ENCODE data around the gene GPR183. TPM values are rescaled to one million over a fixed set of nuclear protein-coding genes. Genes with fewer than 3 reads are reported as not detected.

Gene GPR183
- total RNA-seq, 1 donor from 2014 or later, result 12.0 TPM

DNA sequence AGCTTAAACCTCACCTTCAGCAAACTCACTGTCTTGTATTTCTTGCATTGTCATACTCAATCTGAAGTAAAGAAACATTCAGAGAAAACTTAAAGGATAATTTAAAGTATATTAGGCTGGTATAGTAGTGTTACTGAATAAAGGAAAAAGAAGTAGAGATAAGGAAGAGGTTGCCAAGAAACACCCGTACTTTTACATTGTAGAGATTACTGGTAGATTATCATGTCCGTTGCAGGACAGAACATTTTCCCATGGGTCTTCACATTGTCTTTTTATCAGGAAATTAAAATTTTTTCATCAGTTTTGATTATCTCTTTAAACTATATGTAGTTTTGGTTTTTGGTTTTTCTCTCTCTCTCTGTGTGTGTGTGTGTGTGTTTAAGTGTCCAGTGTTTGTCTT lies 19.9 kb upstream of the GPR183 start:
- TF ChIP-seq, protein P1, sequence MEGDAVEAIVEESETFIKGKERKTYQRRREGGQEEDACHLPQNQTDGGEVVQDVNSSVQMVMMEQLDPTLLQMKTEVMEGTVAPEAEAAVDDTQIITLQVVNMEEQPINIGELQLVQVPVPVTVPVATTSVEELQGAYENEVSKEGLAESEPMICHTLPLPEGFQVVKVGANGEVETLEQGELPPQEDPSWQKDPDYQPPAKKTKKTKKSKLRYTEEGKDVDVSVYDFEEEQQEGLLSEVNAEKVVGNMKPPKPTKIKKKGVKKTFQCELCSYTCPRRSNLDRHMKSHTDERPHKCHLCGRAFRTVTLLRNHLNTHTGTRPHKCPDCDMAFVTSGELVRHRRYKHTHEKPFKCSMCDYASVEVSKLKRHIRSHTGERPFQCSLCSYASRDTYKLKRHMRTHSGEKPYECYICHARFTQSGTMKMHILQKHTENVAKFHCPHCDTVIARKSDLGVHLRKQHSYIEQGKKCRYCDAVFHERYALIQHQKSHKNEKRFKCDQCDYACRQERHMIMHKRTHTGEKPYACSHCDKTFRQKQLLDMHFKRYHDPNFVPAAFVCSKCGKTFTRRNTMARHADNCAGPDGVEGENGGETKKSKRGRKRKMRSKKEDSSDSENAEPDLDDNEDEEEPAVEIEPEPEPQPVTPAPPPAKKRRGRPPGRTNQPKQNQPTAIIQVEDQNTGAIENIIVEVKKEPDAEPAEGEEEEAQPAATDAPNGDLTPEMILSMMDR (IDR thresholded peaks at IDR 0.05), result no peak
- no peak for DNase-seq (ENCODE audit: extremely low spot score in 2 of 2)
- intact Hi-C loops (cut with DNase I), result no loop called here
- H3K9me3 ChIP-seq, result no peaks in the 10 kb centered on the region
- H3K27me3 ChIP-seq, result no peaks in the 10 kb centered on the region
- peaks cover 0 to 4% of the 10 kb centered on the region in 2 donors for H3K36me3 ChIP-seq
- H3K4me3 ChIP-seq, result no peak overlapping the region
- no peak overlapping the region for H3K27ac ChIP-seq
- peaks cover 11% of the 10 kb centered on the region for H3K4me1 ChIP-seq

DNA sequence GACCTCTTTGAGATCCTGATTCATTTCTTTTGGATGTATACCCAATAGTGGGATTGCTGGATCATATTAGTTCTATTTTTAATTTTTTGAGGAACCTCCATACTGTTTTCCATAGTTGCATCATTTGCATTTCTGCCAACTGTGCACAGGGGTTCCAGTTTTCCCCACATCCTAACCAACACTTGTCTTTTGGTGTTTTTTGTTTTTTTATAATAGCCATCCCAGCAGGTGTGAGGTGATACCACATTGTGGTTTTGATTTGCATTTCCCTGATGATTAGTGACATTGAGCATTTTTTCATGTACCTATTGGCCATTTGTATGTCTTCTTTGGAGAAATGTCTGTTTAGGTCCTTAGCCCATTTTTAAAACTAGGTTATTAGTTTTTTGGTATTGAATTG lies 18.8 kb upstream of the GPR183 start:
- DNase-seq (ENCODE audit: extremely low spot score in 2 of 2), result no peak
- Histone ChIP-seq H3K9me3 (no peaks in the 10 kb centered on the region), H3K36me3 (peaks cover 0 to 4% of the 10 kb centered on the region in 2 donors), H3K4me1 (peaks cover 23% of the 10 kb centered on the region), H3K27me3 (no peaks in the 10 kb centered on the region), H3K27ac (no peak overlapping the region), H3K4me3 (no peak overlapping the region)
- TF ChIP-seq POLR2AphosphoS5 (IDR thresholded peaks at IDR 0.05; ENCODE audit: insufficient read depth in 1 of 2, low read depth in 1 of 2) (no peak), POLR2A (IDR thresholded peaks at IDR 0.05) (no peak)
- TF ChIP-seq, protein P1 (IDR thresholded peaks at IDR 0.05), result no peak
- intact Hi-C loops (cut with DNase I), result no loop called here

DNA sequence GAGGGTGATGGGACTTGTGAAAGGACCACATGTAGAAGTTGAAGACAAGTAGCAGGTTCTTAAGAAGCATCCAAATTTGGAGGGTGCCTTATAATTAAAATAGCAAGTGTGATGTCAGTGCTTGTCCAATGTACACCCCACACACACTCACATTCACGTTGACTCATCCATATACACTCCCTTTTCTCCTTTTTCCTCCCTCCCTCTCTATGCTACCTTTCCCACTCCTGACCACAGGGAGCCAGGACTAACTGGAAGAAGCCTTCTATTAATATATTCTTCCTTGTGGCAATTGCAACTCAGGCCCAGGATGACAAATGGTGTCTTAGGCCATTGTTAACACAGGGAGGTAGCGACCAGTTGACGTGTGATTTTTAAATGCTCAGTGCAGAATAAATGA lies 16.3 kb upstream of the GPR183 start:
- Histone ChIP-seq H3K4me1 (peaks cover 23% of the 10 kb centered on the region), H3K9me3 (no peaks in the 10 kb centered on the region), H3K27me3 (no peaks in the 10 kb centered on the region), H3K27ac (no peak overlapping the region), H3K36me3 (peaks cover 0 to 10% of the 10 kb centered on the region in 2 donors), H3K4me3 (no peak overlapping the region)
- intact Hi-C loops (cut with DNase I), result no loop called here
- no peak for TF ChIP-seq POLR2AphosphoS5 (IDR thresholded peaks at IDR 0.05; ENCODE audit: insufficient read depth in 1 of 2, low read depth in 1 of 2)
- TF ChIP-seq, protein P1 (IDR thresholded peaks at IDR 0.05), result no peak
- DNase-seq (ENCODE audit: extremely low spot score in 2 of 2), result no peak

DNA sequence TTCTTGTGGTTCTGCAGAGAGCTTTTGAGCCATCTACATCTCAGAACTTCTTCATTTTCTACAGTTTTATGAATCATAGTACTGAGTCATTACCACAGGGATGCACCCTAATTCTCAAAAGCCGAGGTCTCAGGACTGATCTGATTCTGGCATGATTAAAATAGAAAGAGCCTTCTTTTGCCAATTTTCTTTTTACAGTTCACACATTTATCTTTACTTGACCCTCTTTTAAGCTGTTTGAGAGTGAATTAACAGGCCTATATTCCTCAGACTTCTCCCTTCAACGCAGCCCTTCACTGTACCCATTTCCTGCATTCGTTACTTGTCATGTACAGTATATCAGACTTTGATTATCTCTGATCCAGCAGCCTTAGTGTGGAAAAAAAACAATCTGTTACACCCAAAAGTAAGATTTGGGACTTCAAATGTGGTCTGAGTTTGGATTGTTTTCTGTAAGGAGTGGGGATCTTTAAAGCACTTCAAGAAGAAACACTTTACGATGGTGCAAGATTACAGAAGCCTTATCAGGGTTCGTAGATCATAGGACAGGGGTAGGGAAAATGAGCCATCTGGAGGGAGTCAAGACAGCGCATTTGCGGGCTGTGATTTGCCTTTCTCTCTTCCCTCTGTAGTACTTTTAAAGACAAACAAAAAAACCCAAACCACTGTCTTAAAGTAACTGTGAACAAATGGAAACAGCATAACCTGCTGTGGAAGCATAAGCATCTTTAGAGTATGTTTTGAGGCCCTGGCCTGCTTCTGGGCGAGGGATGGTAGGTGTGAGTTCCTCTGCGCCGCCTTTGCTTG lies 15.3 kb upstream of the GPR183 start:
- no peak overlapping the region for H3K4me3 ChIP-seq
- no peaks in the 10 kb centered on the region for H3K9me3 ChIP-seq
- peaks cover 0 to 17% of the 10 kb centered on the region in 2 donors for H3K36me3 ChIP-seq
- peaks cover 23% of the 10 kb centered on the region for H3K4me1 ChIP-seq
- H3K27me3 ChIP-seq, result no peaks in the 10 kb centered on the region
- no peak for DNase-seq (ENCODE audit: extremely low spot score in 2 of 2)
- intact Hi-C loops (cut with DNase I), result no loop called here
- TF ChIP-seq POLR2A (IDR thresholded peaks at IDR 0.05) (no peak), POLR2AphosphoS5 (IDR thresholded peaks at IDR 0.05; ENCODE audit: insufficient read depth in 1 of 2, low read depth in 1 of 2) (no peak)
- TF ChIP-seq, protein P1 (IDR thresholded peaks at IDR 0.05), result no peak
- H3K27ac ChIP-seq, result no peak overlapping the region

DNA sequence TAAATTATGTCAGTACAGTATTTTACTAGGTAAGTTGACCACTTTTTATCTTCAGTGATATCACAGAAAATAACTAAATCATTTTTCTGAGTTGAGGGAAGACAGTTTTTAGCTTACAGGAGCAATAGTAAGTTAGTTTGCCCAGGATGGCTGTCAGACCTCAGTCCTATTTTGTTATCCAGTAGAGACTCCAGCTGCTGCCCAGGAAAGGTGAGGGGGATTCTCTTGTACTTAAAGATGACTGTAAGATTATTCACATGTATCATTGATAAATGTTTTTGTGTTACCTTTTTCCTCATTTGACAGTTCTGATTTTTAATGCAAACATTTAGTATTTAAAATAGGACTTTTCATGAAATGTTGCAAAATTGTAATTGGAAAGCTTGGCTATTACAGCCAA lies 14.5 kb upstream of the GPR183 start:
- no peaks in the 10 kb centered on the region for H3K9me3 ChIP-seq
- H3K36me3 ChIP-seq, result peaks cover 0 to 17% of the 10 kb centered on the region in 2 donors
- H3K4me1 ChIP-seq, result peaks cover 23% of the 10 kb centered on the region
- no peak overlapping the region for H3K27ac ChIP-seq
- DNase-seq (ENCODE audit: extremely low spot score in 2 of 2), result no peak
- TF ChIP-seq POLR2A (IDR thresholded peaks at IDR 0.05) (no peak), POLR2AphosphoS5 (IDR thresholded peaks at IDR 0.05; ENCODE audit: insufficient read depth in 1 of 2, low read depth in 1 of 2) (no peak)
- TF ChIP-seq, protein P1 (IDR thresholded peaks at IDR 0.05), result no peak
- H3K4me3 ChIP-seq, result no peak overlapping the region
- no peaks in the 10 kb centered on the region for H3K27me3 ChIP-seq
- intact Hi-C loops (cut with DNase I), result no loop called here

Measured in vagina (tissue), 2 donors.